Eye (tissue), 1 donor: ENCODE data around the gene FAM240A.

ENCODE experiments used
- DNase-seq: peaks from one replicate; pipeline ENCODE4 v3.0.0-alpha.2; 2015

FAM240A gene

DNA sequence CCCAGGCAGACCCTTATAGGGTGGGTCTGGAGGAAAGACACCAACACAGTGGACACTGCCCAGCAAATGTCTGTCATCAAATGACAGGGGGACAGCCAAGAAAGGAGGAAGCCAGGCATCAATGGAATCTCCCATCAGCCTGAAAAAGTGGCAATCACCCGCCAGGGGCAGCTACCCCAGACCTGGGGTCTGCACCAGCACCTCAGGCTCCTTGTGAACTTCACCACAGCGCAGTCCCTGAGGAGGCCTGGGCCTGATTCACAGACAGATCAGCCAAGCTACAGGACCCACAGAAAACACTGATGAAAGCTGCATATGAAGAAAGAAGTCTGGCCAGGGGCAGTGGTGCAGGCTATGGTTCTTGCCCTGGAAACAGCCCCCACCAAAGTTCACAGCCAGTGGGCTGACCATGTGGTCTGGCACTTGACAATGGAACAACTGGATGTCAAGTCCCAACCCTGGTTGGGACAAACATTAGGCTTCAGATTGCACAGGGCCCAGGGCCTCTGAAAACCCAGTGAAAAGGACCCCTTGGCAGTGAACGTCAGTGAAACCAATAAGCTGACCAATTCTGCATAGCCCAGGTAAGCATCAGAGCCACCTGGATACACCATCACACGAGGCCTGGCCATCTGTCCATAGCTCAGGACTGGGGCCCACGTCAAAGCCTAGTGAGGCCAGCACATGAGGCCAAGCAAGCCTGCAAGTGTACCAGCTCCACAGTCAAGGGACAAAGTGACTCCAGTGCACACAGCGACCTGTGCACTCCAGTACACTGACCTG lies 52.1 kb downstream of the FAM240A start:
- DNase-seq, result no peak

GRCh38 chr3:46664971-46665762 lies 52.8 kb downstream of the FAM240A start:
- DNase-seq, result no peak

GRCh38 chr3:46665763-46666452 lies 53.6 kb downstream of the FAM240A start:
- DNase-seq, result no peak

DNA sequence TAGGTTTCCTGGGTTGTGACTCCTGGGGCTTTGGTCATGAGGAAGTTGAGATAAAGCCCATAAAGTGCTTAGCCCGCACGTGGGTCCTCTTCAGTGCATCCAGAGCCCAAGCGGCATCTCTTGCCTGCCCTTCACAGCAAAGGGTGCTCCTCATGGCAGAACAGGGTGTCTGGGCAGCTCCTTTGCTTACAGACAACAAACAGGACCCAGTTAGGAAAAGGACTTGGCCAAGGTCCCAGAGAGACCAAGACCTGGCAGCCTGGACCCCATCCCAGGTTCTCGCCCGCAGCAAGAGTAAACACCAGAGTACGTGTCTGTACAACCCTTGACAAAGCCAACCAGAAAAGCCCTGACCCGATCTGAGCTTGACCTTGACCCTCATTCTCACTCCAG lies 54.1 kb downstream of the FAM240A start:
- DNase-seq, result no peak

GRCh38 chr3:46667061-46667621 lies 54.8 kb downstream of the FAM240A start:
- no peak for DNase-seq

GRCh38 chr3:46667657-46668056 lies 55.3 kb downstream of the FAM240A start:
- no peak for DNase-seq

DNA sequence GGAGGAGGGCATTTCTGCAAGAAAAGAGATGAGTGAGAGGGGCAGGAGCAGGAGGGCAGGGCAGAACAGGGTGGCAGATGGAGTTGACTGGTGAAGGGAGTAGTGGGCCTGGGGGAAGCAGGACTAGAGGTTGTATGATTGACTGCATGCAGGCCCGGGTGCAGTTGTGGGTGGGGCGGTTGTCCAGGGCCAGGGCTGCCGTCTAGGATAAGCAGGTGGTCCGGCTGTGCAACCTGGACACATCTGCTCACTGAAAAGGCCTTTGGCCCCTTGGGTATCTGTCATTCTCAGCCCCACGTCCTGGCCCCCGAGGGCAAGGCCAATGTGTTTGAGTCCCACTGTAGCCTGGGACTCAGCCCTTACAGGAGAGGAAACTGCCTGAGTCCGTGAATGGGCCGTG lies 55.8 kb downstream of the FAM240A start:
- no peak for DNase-seq

DNA sequence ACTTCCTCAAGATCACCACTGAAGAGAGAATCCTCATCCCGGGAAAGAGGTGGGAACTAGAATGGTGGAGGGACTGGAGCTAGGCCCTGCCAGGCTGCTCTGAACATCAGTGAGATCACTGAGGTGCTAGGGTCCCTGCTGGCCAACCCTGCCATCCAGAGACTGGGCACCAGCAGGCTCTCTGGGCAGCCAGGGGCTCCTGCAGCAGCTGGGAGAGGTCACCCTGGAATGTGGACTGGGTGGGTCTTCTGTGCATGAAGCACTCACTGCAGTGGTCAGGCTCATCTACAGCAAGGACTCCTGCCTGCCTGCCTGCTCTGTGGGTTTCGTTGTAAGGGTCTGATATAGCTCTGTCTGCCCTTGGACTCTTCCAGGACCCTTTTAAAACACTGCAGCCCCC lies 56.3 kb downstream of the FAM240A start:
- DNase-seq, result no peak

- DNase-seq, result no peak
Measured at GRCh38 chr3:46669191-46669999, 57.1 kb downstream of the FAM240A start.

DNA sequence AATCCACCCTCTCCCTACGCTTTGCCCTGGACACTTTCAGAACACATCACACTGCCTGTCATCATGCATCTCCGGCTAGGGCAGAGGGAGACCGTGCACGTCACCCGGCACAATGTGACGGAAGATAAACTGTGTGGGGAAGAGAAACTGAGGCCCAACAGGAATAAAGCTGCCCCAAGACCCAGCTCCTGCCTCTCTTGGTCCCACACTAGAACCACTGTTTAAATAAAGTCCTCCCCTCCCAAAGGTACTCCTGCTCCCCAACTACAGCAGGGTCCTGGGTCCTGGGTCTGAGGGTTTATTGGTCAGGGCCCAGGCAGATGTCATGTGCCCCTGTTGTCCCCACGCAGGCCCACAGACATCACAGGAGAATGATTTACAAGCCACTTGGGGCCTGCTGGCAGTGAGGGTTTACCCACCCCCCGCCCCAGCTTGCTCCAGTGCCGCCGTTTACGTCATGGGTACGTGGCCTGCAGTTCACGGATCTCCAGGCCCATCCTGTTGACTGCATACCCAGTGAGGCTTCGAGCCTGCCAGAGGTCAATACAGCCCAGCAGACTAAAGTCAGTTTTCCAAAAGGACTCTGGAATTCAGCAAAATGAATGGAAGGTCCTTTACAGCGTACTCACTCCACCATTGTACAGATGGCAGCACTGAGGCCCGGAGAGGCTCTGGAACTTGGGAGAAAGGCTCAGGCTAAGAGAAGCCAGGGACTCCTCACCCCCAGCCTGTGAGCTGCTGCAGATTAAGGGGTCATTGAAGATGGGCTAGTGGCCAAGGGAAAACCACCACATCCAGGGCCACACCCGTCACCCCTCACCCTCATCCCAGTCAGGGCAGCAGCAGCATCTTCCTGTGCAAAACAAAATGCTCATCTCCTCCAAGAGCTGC lies 57.9 kb downstream of the FAM240A start:
- DNase-seq, result no peak

- DNase-seq, result no peak
Measured at GRCh38 chr3:46670891-46671427, 58.6 kb downstream of the FAM240A start.

GRCh38 chr3:46671541-46672348 lies 59.4 kb downstream of the FAM240A start:
- DNase-seq, result no peak

DNA sequence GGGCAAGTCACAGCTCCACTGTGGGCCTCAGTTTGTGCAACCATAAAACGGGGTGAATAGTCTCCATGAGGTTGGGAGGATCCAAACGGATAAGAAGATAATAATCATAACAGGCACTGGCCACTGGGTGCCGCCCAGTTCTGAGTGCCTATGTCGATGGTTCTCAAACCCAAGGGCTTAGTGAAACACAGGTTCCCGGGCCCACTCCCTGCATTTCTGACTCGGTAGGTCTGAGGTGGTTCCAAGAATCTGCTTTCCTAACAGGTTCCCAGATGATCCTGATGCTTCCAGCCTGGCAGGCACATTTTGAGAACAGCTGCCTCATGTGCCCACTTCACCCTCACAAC lies 60.0 kb downstream of the FAM240A start:
- DNase-seq, result no peak

DNA sequence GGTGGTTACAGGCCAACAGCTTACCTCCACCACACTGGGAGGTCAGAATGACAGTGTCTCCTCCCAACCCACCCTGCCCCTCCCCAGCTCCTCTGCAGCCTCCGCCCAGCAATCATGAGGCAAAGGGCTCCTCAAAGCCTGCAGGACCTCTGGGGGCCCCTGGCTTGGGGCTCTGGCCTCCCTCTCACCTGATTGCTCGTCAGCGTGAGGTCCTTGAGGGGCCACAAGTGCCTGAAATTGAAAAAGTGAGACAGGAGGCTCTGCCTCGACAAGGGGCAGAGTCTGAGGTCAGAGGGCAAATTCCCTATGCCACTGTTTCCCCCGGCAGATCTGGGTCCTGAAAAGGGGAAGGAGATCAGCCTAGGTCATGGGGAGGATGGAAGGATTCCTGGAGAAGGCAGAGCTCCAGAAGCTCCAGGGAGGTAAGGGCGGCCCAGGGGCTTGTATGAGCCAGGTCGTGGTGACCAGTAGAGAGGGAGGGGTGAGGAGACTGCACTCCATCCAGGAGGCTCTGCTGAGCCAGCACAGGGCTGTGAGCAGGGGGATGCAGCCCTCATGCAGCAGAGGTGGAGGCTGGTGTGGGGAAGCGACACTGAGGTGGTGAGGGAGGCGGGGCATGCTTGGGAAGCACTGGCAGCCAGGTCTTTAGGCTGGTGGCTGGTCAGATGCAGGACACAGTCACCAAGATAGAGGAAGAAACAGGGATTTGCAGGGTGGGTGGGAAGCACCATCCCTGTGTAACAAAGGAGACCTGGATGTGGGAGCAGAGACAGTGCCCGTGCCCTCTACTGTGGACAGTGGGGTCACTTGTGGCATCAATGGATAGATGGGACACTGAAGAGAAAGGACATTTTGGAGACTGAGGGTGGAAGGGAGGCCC lies 61.1 kb downstream of the FAM240A start:
- no peak for DNase-seq

DNA sequence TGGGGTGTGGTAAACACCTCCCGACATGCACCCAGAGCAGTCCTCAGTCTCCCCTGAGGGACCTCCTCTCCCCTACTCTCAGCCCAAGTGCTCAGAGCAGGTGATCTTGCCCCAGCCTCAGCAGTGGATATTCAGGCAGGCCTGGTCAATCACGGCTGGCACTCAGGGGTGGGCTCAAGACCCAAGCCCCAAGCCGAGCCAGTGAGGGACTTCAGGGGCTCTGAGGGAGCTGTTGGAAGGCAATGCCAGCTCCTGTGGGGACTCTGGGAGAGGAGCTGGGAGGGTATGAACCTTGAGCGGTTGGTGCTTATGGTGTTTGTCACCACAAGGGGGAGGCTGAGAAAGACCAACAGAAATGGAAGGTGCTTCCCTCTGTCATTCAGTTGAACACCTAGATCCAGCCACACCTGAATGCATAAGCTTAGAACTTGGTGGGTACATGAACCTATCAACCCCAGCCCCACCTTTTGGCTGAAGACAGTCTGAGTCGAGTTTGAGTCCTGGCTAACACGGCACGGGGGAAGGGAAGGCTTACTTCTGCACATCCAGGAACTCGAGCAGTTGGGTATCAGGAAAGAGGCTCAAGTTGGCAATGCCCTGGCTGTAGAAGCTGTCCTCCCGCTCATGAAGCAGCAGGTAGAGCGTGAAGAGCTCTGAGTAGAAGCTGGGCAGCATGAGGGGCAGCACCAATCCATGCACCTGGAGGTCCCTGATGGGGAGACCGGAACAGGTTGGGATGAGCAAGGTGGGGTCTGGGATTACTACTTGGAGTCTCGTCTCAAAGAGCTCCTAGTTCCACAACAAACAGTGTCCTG lies 61.9 kb downstream of the FAM240A start:
- DNase-seq, result no peak

- no peak for DNase-seq
Measured at GRCh38 chr3:46675426-46675825, 63.1 kb downstream of the FAM240A start.
